GM12878 (cell line): ENCODE results near the gene CLEC7A.

Source experiments
- CBX5 ChIP-seq: sonication (generic); IDR thresholded peaks from 2 replicates; pipeline ENCODE4 v1.6.1; 2016; ENCODE audit warnings: low read depth, moderate library complexity, mild to moderate bottlenecking, inconsistent platforms
- CHD2 ChIP-seq: IDR thresholded peaks from 2 replicates; pipeline ENCODE4 v1.6.1; 2011; ENCODE audit warnings: low read depth, low read length, improper control_type of control experiment, borderline replicate concordance
- FOS ChIP-seq: IDR thresholded peaks from 3 replicates; pipeline ENCODE4 v1.6.1; 2011; ENCODE audit warnings: borderline replicate concordance; ENCODE audit not compliant: insufficient read length; ENCODE audit errors: extremely low read depth
- IKZF1 ChIP-seq: fragments of 450-650 bp; conservative IDR thresholded peaks from 2 replicates; pipeline ENCODE4 v1.6.1; 2017; ENCODE audit warnings: antibody characterized with exemption, mild to moderate bottlenecking
- JUND ChIP-seq: IDR thresholded peaks from 2 replicates; pipeline ENCODE4 v1.6.1; 2012; ENCODE audit warnings: low read depth, mild to moderate bottlenecking, low read length, improper control_type of control experiment, moderate library complexity
- MYC ChIP-seq: IDR thresholded peaks from 2 replicates; pipeline ENCODE4 v1.6.1; 2011; ENCODE audit warnings: mild to moderate bottlenecking, low read length, moderate library complexity, inconsistent platforms; ENCODE audit not compliant: insufficient read depth, insufficient replicate concordance, insufficient read length, severe bottlenecking
- TF ChIP-seq, protein P1 (sequence below): fragments of 450-650 bp; IDR thresholded peaks from 2 replicates; pipeline ENCODE4 v1.6.1; 2017; ENCODE audit warnings: mild to moderate bottlenecking, moderate library complexity
- TF ChIP-seq, protein P2 (sequence below), 3 experiments: IDR thresholded peaks in 2 of 3; conservative IDR thresholded peaks in 1 of 3; 2 replicates each; pipeline ENCODE4 v1.5.1; 2011; ENCODE audit warnings: low read depth in 3 of 3, low read length in 3 of 3, mild to moderate bottlenecking in 3 of 3, control low read depth in 2 of 3, moderate library complexity in 2 of 3, inconsistent platforms in 1 of 3, mixed read lengths in 1 of 3; ENCODE audit not compliant: control insufficient read depth in 2 of 3, insufficient read depth in 1 of 3; ENCODE audit errors: extremely low read depth in 1 of 3
- TF ChIP-seq, protein P3 (sequence below): fragments of 450-650 bp; IDR thresholded peaks from 2 replicates; pipeline ENCODE4 v1.6.1; 2016; ENCODE audit warnings: mild to moderate bottlenecking, moderate library complexity, borderline replicate concordance
- TF ChIP-seq, protein P4 (sequence below): fragments of 450-650 bp; IDR thresholded peaks from 2 replicates; pipeline ENCODE4 v1.6.1; 2017; ENCODE audit warnings: mild to moderate bottlenecking
- TF ChIP-seq, protein P5 (sequence below): fragments of 450-650 bp; IDR thresholded peaks from 2 replicates; pipeline ENCODE4 v1.6.1; 2017; ENCODE audit warnings: borderline replicate concordance

DNA sequence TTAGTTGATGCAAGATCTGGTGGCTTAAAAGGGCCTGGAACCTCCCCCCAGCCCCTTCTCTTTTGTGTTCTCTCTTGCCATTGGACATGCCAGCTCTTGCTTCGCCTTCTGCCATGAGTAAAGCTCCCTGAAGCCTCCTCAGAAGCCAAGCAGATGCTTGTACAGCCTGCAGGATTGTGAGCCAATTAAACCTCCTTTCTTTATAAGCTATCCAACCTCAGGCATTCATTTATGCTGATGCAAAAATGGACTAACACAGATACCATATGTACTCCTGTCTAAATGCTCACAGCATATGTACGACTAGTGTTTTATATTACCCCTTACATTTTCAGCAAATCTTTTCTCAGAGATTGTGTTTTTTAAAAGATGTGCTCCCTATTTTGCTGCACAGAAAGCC lies 57.9 kb downstream of the CLEC7A start:
- TF ChIP-seq IKZF1 (no peak), FOS (no peak), JUND (no peak), CHD2 (no peak), MYC (no peak), CBX5 (no peak)
- TF ChIP-seq, protein P1, sequence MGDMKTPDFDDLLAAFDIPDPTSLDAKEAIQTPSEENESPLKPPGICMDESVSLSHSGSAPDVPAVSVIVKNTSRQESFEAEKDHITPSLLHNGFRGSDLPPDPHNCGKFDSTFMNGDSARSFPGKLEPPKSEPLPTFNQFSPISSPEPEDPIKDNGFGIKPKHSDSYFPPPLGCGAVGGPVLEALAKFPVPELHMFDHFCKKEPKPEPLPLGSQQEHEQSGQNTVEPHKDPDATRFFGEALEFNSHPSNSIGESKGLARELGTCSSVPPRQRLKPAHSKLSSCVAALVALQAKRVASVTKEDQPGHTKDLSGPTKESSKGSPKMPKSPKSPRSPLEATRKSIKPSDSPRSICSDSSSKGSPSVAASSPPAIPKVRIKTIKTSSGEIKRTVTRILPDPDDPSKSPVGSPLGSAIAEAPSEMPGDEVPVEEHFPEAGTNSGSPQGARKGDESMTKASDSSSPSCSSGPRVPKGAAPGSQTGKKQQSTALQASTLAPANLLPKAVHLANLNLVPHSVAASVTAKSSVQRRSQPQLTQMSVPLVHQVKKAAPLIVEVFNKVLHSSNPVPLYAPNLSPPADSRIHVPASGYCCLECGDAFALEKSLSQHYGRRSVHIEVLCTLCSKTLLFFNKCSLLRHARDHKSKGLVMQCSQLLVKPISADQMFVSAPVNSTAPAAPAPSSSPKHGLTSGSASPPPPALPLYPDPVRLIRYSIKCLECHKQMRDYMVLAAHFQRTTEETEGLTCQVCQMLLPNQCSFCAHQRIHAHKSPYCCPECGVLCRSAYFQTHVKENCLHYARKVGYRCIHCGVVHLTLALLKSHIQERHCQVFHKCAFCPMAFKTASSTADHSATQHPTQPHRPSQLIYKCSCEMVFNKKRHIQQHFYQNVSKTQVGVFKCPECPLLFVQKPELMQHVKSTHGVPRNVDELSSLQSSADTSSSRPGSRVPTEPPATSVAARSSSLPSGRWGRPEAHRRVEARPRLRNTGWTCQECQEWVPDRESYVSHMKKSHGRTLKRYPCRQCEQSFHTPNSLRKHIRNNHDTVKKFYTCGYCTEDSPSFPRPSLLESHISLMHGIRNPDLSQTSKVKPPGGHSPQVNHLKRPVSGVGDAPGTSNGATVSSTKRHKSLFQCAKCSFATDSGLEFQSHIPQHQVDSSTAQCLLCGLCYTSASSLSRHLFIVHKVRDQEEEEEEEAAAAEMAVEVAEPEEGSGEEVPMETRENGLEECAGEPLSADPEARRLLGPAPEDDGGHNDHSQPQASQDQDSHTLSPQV = no peak
- TF ChIP-seq, protein P2, sequence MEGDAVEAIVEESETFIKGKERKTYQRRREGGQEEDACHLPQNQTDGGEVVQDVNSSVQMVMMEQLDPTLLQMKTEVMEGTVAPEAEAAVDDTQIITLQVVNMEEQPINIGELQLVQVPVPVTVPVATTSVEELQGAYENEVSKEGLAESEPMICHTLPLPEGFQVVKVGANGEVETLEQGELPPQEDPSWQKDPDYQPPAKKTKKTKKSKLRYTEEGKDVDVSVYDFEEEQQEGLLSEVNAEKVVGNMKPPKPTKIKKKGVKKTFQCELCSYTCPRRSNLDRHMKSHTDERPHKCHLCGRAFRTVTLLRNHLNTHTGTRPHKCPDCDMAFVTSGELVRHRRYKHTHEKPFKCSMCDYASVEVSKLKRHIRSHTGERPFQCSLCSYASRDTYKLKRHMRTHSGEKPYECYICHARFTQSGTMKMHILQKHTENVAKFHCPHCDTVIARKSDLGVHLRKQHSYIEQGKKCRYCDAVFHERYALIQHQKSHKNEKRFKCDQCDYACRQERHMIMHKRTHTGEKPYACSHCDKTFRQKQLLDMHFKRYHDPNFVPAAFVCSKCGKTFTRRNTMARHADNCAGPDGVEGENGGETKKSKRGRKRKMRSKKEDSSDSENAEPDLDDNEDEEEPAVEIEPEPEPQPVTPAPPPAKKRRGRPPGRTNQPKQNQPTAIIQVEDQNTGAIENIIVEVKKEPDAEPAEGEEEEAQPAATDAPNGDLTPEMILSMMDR (IDR thresholded peaks at IDR 0.05 in 2 of 3, conservative IDR thresholded peaks at IDR 0.05 in 1 of 3; ENCODE audit: control insufficient read depth in 2 of 3, extremely low read depth in 1 of 3, insufficient read depth in 1 of 3, low read depth in 3 of 3, low read length in 3 of 3) = no peak
- TF ChIP-seq, protein P3, sequence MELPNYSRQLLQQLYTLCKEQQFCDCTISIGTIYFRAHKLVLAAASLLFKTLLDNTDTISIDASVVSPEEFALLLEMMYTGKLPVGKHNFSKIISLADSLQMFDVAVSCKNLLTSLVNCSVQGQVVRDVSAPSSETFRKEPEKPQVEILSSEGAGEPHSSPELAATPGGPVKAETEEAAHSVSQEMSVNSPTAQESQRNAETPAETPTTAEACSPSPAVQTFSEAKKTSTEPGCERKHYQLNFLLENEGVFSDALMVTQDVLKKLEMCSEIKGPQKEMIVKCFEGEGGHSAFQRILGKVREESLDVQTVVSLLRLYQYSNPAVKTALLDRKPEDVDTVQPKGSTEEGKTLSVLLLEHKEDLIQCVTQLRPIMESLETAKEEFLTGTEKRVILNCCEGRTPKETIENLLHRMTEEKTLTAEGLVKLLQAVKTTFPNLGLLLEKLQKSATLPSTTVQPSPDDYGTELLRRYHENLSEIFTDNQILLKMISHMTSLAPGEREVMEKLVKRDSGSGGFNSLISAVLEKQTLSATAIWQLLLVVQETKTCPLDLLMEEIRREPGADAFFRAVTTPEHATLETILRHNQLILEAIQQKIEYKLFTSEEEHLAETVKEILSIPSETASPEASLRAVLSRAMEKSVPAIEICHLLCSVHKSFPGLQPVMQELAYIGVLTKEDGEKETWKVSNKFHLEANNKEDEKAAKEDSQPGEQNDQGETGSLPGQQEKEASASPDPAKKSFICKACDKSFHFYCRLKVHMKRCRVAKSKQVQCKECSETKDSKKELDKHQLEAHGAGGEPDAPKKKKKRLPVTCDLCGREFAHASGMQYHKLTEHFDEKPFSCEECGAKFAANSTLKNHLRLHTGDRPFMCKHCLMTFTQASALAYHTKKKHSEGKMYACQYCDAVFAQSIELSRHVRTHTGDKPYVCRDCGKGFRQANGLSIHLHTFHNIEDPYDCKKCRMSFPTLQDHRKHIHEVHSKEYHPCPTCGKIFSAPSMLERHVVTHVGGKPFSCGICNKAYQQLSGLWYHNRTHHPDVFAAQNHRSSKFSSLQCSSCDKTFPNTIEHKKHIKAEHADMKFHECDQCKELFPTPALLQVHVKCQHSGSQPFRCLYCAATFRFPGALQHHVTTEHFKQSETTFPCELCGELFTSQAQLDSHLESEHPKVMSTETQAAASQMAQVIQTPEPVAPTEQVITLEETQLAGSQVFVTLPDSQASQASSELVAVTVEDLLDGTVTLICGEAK = no peak
- TF ChIP-seq, protein P4, sequence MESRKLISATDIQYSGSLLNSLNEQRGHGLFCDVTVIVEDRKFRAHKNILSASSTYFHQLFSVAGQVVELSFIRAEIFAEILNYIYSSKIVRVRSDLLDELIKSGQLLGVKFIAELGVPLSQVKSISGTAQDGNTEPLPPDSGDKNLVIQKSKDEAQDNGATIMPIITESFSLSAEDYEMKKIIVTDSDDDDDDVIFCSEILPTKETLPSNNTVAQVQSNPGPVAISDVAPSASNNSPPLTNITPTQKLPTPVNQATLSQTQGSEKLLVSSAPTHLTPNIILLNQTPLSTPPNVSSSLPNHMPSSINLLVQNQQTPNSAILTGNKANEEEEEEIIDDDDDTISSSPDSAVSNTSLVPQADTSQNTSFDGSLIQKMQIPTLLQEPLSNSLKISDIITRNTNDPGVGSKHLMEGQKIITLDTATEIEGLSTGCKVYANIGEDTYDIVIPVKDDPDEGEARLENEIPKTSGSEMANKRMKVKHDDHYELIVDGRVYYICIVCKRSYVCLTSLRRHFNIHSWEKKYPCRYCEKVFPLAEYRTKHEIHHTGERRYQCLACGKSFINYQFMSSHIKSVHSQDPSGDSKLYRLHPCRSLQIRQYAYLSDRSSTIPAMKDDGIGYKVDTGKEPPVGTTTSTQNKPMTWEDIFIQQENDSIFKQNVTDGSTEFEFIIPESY = no peak
- TF ChIP-seq, protein P5, sequence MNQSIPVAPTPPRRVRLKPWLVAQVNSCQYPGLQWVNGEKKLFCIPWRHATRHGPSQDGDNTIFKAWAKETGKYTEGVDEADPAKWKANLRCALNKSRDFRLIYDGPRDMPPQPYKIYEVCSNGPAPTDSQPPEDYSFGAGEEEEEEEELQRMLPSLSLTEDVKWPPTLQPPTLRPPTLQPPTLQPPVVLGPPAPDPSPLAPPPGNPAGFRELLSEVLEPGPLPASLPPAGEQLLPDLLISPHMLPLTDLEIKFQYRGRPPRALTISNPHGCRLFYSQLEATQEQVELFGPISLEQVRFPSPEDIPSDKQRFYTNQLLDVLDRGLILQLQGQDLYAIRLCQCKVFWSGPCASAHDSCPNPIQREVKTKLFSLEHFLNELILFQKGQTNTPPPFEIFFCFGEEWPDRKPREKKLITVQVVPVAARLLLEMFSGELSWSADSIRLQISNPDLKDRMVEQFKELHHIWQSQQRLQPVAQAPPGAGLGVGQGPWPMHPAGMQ = no peak
